GM21526 (cell line): ENCODE measurements around the gene RHBDL1.

Experiments
- ATAC-seq: cut with Tn5 transposase; IDR thresholded peaks from one replicate; pipeline ENCODE4 v1.9.1; 2021; ENCODE audit warnings: moderate library complexity; ENCODE audit not compliant: unreplicated experiment, low FRiP score

RHBDL1 gene

GRCh38 chr16:674968-675883, at the start of gene RHBDL1:
TSS of gene RHBDL1 (plus strand) at chr16:675671. CDS start at chr16:675791, 120 bp downstream.
- ATAC-seq, result no peak

GRCh38 chr16:625977-626765, 49.3 kb upstream of the RHBDL1 start:
- no peak for ATAC-seq

DNA sequence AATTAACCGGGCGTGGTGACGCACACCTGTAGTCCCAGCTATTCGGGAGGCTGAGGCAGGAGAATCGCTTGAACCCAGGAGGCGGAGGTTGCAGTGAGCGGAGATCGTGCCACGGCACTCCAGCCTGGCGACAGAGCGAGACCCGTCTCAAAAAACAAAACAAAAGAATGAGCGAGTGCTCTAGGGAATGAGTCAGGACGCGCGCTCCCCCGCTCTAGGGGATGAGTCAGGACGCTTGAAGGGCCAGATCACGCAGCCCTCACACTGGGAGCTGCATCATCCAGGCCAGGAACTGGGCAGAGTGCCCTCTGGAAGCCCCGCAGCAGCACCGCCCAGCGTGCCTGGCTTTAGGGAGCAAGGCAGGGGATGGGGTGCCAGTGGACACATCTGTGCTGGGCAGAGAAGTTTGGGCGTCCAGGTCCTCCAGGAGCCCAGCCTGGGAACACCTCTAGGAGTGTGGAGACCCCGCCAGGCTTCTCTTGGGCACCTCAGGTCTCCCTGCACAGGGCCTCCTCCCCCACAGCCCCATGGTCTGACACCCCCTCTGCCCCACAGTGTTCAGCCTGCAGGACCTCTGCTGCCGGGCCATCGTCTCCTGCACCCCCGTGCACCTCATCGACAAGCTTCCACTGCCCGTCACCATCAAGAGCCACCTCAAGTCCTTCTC, 48.6 kb upstream of the RHBDL1 start:
- ATAC-seq, result no peak

DNA sequence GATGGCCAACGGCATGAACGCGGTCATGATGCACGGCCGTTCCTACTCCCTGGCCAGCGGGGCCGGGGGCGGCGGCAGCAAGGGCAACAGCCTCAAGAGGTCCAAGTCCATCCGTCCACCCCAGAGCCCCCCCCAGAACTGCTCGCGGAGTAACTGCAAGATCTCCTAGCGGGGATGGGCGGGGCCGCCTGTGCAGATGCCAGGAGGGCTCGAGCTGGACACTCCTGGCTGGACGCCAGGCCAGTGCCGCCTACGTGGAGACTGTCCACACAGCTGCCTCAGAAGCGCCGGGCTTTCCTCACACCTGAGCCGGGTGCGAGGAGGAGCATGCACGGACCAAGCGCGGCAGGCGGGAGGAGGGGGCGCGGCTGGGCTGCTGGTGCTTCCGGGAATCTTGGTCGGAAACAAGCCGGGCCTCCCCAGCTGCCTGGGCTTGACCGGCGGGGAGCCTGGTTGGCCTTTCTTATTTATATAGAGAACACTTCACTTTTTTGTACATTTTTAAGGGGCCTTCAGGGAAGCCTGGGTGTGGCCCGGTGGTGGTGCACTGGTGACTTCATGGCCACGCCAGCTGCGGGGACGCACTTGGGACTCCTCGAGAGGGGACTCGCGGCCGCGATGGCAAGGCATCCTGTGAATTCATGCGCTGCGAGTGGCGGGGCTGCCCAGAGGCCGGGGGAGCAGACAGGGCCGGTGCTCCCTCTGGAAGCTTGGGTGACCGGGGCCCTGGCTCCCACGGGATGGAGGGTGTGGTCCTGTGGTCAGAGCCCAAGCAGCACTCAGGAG, 47.8 kb upstream of the RHBDL1 start:
- no peak for ATAC-seq

GRCh38 chr16:628321-629061, 47.0 kb upstream of the RHBDL1 start:
- no peak for ATAC-seq

DNA sequence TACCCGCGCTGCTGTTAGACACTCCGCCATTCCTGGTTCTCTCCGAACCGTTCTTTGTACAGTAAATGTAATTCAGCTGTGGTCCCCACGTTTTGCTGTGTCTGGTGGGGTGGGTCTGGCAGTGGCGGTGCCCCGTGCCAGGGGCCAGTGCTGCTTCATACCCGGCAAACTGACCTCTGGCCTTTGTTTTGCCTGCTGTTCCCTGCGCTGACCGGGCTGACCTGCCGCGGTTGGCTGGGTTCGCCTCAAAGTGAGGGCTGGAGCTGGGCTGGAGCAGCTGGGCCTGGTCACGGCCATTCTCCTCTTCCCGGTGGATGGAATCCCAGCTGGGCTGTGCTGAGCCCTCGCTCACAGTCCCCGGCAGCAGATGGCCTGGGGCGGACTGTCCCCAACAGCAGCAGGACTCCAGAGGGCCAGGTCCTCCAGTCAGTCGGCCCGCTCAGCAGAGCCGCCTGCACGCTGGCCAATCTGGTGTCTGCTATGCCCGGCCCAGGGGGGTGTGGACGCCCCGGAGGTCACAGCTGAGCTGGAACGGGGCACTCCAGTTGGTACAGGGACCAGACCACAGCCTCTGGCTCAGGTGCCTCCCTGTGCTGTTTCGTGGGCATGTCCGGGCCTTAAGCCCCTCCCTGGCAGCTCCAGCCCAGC, 46.2 kb upstream of the RHBDL1 start:
- no peak for ATAC-seq

- ATAC-seq, result no peak
Observed at GRCh38 chr16:629833-630248, 45.6 kb upstream of the RHBDL1 start.

DNA sequence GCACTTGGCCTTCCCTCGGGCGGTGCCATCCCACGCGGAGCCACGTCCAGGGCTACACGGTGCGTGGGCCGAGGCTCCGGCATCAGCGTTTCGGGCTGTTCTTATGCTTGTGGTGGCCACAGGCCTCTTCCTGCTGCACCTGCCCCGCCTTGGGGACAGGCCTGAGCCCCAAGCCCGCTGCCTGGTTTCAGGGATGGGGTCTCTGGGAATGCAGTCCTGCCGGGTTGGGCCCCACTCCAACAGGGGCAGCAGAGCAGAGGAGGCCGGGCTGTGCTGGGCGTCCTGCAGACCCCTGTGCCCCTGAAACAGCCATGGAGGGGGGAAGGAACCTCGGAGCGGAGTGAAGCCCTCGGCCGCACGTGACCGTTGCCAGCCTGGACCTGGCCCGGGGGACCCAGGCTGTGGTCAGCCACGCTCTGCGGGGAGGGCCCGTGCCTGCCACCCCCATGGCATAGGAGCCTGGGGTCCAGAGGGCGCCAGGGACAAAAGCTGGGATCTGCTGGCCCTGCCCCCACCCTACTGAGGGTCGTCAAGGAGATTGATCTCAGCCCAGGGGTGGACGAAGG, 45.1 kb upstream of the RHBDL1 start:
- no peak for ATAC-seq

DNA sequence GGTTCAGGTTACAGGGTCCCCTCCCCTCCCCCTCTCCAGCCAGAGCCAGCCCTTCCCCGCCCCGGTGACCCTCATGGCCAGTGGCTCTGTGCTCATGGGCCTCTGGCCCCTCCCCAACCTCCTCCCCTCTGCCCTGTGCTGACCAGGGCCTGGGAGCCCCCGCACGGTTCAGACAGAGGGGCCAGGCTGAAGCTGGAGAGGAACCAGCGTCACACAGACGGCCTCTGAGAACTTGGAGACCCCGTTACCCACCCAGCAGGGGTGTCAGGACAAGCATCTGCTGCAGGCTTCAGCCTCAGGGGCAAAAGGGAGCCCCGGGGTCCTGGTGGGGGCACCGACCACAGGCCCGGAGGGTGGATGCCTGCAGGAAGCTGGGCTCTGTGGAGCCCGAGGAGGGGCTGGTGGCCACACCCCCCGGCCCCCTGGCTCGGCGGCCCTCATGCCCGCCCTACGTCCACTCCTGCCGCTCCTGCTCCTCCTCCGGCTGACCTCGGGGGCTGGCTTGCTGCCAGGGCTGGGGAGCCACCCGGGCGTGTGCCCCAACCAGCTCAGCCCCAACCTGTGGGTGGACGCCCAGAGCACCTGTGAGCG, 44.6 kb upstream of the RHBDL1 start, which contains the start of gene WFIKKN1:
WFIKKN1 (plus strand) TSS at position 171 of the 591 bp plus-strand sequence; CDS start at position 440, 269 bp downstream.
- no peak for ATAC-seq

GRCh38 chr16:631808-632358, 43.6 kb upstream of the RHBDL1 start:
- ATAC-seq, result no peak

DNA sequence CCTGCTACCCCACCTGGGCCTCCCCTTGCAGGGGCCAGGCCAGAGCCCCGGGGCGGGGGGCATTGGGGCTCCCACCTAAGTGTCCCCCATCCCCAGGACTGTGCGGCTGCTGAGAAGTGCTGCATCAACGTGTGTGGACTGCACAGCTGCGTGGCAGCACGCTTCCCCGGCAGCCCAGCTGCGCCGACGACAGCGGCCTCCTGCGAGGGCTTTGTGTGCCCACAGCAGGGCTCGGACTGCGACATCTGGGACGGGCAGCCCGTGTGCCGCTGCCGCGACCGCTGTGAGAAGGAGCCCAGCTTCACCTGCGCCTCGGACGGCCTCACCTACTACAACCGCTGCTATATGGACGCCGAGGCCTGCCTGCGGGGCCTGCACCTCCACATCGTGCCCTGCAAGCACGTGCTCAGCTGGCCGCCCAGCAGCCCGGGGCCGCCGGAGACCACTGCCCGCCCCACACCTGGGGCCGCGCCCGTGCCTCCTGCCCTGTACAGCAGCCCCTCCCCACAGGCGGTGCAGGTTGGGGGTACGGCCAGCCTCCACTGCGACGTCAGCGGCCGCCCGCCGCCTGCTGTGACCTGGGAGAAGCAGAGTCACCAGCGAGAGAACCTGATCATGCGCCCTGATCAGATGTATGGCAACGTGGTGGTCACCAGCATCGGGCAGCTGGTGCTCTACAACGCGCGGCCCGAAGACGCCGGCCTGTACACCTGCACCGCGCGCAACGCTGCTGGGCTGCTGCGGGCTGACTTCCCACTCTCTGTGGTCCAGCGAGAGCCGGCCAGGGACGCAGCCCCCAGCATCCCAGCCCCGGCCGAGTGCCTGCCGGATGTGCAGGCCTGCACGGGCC, 42.8 kb upstream of the RHBDL1 start:
- no peak for ATAC-seq

- ATAC-seq, result no peak
Observed at GRCh38 chr16:633336-634050, 42.0 kb upstream of the RHBDL1 start.

GRCh38 chr16:634051-634670, 41.3 kb upstream of the RHBDL1 start:
- ATAC-seq, result no peak

GRCh38 chr16:634996-635395, 40.5 kb upstream of the RHBDL1 start:
- no peak for ATAC-seq

- ATAC-seq, result no peak
Observed at GRCh38 chr16:635573-636205, 39.8 kb upstream of the RHBDL1 start.
